Measurements from ENCODE around the gene TLE6. TPM values are rescaled to one million over a fixed set of nuclear protein-coding genes. Genes with fewer than 3 reads are reported as not detected.

The TLE6 gene
- total RNA-seq, 1 donor = 0.72 TPM

DNA sequence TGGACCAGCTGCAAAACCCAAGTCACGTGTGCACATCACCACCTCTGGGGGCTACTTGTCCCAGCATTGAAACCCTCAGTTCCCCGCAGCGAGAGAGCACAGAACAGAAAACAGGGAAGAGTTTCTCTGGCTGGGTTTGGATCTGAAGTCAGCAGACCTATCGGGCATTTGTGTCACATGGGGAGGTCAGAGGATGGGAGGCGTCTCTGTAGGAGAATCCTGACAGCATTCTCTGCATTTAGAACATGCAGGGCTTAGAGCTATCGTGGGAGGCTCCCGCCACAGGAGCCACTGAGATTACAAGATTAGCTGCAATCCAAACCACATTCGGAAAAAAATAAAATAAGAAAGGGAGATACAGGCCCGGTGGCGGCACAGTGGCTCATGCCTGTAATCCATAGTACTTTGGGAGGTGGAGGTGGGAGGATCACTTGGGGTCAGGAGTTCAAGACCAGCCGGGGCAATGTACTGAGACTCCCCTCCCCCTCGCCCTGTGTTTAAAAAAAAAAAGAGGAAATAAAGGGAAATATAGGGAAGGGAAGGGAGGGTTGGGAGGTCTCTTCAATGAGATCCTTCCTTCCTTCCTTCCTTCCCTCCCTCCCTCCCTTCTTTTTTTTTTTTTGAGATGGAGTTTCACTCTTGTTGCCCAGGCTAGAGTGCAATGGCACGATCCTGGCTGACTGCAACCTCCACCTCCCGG, 2.9 kb upstream of the TLE6 start:
- no peak overlapping the region for H3K4me3 ChIP-seq (ENCODE audit: insufficient read depth, low read length)
- H3K9me3 ChIP-seq (ENCODE audit: low read depth, low read length) = no peaks in the 10 kb centered on the region
- H3K27ac ChIP-seq (ENCODE audit: low read depth, low read length) = no peak overlapping the region
- no peaks in the 10 kb centered on the region for H3K27me3 ChIP-seq (ENCODE audit: insufficient read depth, low read length)
- H4K20me1 ChIP-seq (ENCODE audit: insufficient read depth, low read length) = no peaks in the 10 kb centered on the region
- peak; percentile 14 for DNase-seq (ENCODE audit: insufficient read length, low spot score, missing footprints)
- no peaks in the 10 kb centered on the region for H3K79me2 ChIP-seq (ENCODE audit: insufficient read depth, low read length)
- H3K36me3 ChIP-seq (ENCODE audit: insufficient read depth, low read length) = no peaks in the 10 kb centered on the region
- TF ChIP-seq, protein P1, sequence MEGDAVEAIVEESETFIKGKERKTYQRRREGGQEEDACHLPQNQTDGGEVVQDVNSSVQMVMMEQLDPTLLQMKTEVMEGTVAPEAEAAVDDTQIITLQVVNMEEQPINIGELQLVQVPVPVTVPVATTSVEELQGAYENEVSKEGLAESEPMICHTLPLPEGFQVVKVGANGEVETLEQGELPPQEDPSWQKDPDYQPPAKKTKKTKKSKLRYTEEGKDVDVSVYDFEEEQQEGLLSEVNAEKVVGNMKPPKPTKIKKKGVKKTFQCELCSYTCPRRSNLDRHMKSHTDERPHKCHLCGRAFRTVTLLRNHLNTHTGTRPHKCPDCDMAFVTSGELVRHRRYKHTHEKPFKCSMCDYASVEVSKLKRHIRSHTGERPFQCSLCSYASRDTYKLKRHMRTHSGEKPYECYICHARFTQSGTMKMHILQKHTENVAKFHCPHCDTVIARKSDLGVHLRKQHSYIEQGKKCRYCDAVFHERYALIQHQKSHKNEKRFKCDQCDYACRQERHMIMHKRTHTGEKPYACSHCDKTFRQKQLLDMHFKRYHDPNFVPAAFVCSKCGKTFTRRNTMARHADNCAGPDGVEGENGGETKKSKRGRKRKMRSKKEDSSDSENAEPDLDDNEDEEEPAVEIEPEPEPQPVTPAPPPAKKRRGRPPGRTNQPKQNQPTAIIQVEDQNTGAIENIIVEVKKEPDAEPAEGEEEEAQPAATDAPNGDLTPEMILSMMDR (IDR thresholded peaks at IDR 0.05; ENCODE audit: extremely low read depth, low read depth, low read length) = no peak
- H3K4me2 ChIP-seq (ENCODE audit: insufficient read depth, low read length) = no peak overlapping the region
- peak overlapping the region; percentile 10 for H2AFZ ChIP-seq (ENCODE audit: low read length)
- peaks cover 10% of the 10 kb centered on the region for H3K4me1 ChIP-seq (ENCODE audit: insufficient read depth, low read length)

DNA sequence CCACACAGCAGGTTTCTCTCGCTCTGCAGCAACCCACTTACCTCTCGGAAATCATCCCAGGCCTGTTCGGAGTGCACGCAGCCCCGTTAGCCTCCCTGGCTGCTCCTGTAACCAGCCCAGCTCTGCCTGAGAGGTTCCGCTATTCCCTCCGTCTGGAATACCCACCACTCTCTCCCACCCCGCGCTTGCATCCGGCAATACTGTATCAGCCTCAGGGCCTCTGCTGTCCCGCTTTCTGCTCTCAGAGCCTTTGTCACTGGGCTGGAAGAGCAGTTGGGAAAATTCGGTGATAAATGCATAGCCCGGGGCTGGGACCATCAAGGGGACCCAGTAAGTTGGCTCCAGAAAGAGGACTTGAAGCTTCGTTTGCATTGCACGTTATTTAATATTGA, 759 bp upstream of the TLE6 start:
- TF ChIP-seq, protein P1 (IDR thresholded peaks at IDR 0.05; ENCODE audit: extremely low read depth, low read depth, low read length) = no peak
- H3K4me1 ChIP-seq (ENCODE audit: insufficient read depth, low read length) = peaks cover 10% of the 10 kb centered on the region
- H3K27me3 ChIP-seq (ENCODE audit: insufficient read depth, low read length) = no peaks in the 10 kb centered on the region
- no peaks in the 10 kb centered on the region for H3K9me3 ChIP-seq (ENCODE audit: low read depth, low read length)
- peak overlapping the region; percentile 92 for H2AFZ ChIP-seq (ENCODE audit: low read length)
- H3K27ac ChIP-seq (ENCODE audit: low read depth, low read length) = no peak overlapping the region
- H3K36me3 ChIP-seq (ENCODE audit: insufficient read depth, low read length) = no peaks in the 10 kb centered on the region
- no peaks in the 10 kb centered on the region for H3K79me2 ChIP-seq (ENCODE audit: insufficient read depth, low read length)
- peak overlapping the region; percentile 93 for H3K4me2 ChIP-seq (ENCODE audit: insufficient read depth, low read length)
- peak overlapping the region; percentile 73 for H3K4me3 ChIP-seq (ENCODE audit: insufficient read depth, low read length)
- no peaks in the 10 kb centered on the region for H4K20me1 ChIP-seq (ENCODE audit: insufficient read depth, low read length)
- peak; percentile 58 for DNase-seq (ENCODE audit: insufficient read length, low spot score, missing footprints)

DNA sequence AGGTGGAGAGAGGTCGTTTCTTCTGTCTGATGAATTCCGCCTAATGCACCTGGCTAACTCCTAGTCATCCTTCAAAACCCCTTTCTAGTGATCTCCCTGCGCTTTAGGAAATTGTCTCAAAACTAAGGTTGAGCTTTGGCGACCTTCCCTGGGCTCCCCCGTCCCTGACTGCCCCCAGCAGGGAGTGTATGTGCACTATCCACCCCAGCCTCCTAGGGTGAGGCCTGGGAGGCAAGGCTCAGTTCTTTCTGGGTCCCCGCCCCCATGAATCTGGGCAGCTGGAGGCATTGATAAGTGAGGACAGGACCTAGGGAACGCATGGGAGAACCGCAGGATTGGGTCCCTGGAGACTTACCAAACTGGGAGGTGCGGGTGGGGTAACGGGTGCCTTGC, 378 bp downstream of the TLE6 start:
- Histone ChIP-seq H4K20me1 (ENCODE audit: insufficient read depth, low read length) (no peaks in the 10 kb centered on the region), H3K4me3 (ENCODE audit: insufficient read depth, low read length) (no peak overlapping the region), H3K27ac (ENCODE audit: low read depth, low read length) (no peak overlapping the region), H3K4me1 (ENCODE audit: insufficient read depth, low read length) (peaks cover 14% of the 10 kb centered on the region), H3K27me3 (ENCODE audit: insufficient read depth, low read length) (no peaks in the 10 kb centered on the region), H3K9me3 (ENCODE audit: low read depth, low read length) (no peaks in the 10 kb centered on the region), H3K79me2 (ENCODE audit: insufficient read depth, low read length) (no peaks in the 10 kb centered on the region), H3K4me2 (ENCODE audit: insufficient read depth, low read length) (no peak overlapping the region), H2AFZ (ENCODE audit: low read length) (no peak overlapping the region), H3K36me3 (ENCODE audit: insufficient read depth, low read length) (no peaks in the 10 kb centered on the region)
- TF ChIP-seq, protein P1 (IDR thresholded peaks at IDR 0.05; ENCODE audit: extremely low read depth, low read depth, low read length) = no peak
- DNase-seq (ENCODE audit: insufficient read length, low spot score, missing footprints) = no peak

GRCh38 chr19:2978166-2978767, 903 bp downstream of the TLE6 start:
- no peaks in the 10 kb centered on the region for H4K20me1 ChIP-seq (ENCODE audit: insufficient read depth, low read length)
- H3K27me3 ChIP-seq (ENCODE audit: insufficient read depth, low read length) = no peaks in the 10 kb centered on the region
- no peak overlapping the region for H3K27ac ChIP-seq (ENCODE audit: low read depth, low read length)
- H2AFZ ChIP-seq (ENCODE audit: low read length) = no peak overlapping the region
- DNase-seq (ENCODE audit: insufficient read length, low spot score, missing footprints) = peak; percentile 29
- peaks cover 19% of the 10 kb centered on the region for H3K4me1 ChIP-seq (ENCODE audit: insufficient read depth, low read length)
- H3K9me3 ChIP-seq (ENCODE audit: low read depth, low read length) = no peaks in the 10 kb centered on the region
- H3K79me2 ChIP-seq (ENCODE audit: insufficient read depth, low read length) = no peaks in the 10 kb centered on the region
- no peaks in the 10 kb centered on the region for H3K36me3 ChIP-seq (ENCODE audit: insufficient read depth, low read length)
- no peak overlapping the region for H3K4me2 ChIP-seq (ENCODE audit: insufficient read depth, low read length)
- no peak overlapping the region for H3K4me3 ChIP-seq (ENCODE audit: insufficient read depth, low read length)
- TF ChIP-seq, protein P1 (IDR thresholded peaks at IDR 0.05; ENCODE audit: extremely low read depth, low read depth, low read length) = no peak
